Measurements from ENCODE around the gene LRRC74B.

DNA sequence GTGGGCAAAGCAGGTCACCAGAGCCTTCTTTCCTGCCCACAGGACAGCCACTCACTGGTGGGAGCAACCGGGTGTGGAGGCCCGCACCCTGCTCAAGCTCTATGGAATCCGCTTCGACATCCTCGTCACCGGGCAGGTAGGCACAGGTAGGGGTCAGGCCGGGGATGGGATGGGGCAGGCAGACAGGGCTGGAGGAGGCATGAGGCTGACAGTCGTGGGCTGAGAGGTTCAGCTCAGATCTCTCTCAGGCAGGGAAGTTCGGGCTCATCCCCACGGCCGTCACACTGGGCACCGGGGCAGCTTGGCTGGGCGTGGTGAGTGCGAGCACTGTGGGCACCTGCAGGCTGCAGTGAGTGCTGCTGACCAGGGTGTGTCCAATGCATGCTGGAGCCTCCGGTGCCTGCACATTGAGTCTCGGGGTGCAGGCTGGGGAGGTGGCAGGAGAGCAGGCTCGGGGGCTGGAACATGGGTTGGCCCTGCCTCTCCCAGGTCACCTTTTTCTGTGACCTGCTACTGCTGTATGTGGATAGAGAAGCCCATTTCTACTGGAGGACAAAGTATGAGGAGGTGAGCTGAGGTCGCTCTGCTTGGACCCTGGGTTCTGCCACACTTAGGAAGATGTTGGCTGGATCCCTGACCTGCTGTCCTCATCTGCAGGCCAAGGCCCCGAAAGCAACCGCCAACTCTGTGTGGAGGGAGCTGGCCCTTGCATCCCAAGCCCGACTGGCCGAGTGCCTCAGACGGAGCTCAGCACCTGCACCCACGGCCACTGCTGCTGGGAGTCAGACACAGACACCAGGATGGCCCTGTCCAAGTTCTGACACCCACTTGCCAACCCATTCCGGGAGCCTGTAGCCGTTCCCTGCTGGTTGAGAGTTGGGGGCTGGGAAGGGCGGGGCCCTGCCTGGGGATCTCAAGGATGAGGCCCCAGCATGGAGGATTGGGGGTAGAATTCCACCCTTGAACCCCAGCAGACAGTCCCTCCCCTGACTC lies 19.7 kb upstream of the LRRC74B start:
- TF ChIP-seq, protein P1, sequence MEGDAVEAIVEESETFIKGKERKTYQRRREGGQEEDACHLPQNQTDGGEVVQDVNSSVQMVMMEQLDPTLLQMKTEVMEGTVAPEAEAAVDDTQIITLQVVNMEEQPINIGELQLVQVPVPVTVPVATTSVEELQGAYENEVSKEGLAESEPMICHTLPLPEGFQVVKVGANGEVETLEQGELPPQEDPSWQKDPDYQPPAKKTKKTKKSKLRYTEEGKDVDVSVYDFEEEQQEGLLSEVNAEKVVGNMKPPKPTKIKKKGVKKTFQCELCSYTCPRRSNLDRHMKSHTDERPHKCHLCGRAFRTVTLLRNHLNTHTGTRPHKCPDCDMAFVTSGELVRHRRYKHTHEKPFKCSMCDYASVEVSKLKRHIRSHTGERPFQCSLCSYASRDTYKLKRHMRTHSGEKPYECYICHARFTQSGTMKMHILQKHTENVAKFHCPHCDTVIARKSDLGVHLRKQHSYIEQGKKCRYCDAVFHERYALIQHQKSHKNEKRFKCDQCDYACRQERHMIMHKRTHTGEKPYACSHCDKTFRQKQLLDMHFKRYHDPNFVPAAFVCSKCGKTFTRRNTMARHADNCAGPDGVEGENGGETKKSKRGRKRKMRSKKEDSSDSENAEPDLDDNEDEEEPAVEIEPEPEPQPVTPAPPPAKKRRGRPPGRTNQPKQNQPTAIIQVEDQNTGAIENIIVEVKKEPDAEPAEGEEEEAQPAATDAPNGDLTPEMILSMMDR (IDR thresholded peaks at IDR 0.05; ENCODE audit: low read depth, low read length): no peak
- TF ChIP-seq POLR2A (IDR thresholded peaks at IDR 0.05; ENCODE audit: extremely low read depth, insufficient read length): no peak
- TF ChIP-seq MYC (IDR thresholded peaks at IDR 0.05; ENCODE audit: low read depth, low read length): no peak
